ENCODE measurements around the gene MDM4.
A peak's percentile ranks its signal among the peaks of the same experiment; 100 is the strongest.
"Not testable (repeated sequence)": the region's sequence is repeated elsewhere in the genome, so short reads cannot be mapped to it uniquely, and the experiment has no call there.

Gene MDM4

DNA sequence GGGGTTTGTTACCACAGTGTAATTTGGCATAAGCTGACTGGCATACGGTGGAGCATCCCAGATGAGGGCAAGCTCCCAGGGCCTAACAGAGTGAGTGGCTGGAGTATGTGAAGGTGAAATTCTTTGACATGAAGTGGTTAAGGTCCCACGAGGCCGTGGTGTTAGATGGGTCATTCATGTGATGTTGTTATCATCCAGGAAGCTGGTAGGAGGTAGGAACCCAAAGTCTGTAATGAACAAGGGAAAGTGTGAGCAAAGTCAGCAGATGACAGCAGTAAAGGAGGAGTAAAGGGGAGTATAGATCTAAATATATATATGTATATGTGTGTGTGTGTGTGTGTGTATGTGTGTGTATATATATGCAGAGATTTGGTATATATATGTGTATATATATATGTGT, 47.6 kb downstream of the MDM4 start:
- no peak for DNase-seq

DNA sequence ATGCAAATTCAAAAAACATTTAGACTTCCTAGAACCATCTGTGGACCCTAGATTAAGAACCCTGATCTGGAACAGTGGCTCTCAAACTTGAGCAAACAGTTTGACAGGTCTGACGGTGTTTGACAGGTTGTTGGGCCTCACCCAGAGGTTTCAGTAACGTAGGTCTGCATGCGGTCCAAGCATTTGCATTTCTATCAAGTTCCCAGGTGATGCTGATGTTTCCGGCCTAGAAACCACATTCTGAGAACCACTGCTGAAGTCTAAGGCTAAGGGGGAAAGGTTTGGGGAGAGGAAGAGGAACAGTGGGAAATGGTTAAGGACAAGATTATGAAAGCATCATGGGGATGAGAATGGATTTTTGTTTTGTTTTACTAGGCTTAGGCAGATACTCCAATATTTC, 48.6 kb downstream of the MDM4 start:
- no peak for DNase-seq

DNA sequence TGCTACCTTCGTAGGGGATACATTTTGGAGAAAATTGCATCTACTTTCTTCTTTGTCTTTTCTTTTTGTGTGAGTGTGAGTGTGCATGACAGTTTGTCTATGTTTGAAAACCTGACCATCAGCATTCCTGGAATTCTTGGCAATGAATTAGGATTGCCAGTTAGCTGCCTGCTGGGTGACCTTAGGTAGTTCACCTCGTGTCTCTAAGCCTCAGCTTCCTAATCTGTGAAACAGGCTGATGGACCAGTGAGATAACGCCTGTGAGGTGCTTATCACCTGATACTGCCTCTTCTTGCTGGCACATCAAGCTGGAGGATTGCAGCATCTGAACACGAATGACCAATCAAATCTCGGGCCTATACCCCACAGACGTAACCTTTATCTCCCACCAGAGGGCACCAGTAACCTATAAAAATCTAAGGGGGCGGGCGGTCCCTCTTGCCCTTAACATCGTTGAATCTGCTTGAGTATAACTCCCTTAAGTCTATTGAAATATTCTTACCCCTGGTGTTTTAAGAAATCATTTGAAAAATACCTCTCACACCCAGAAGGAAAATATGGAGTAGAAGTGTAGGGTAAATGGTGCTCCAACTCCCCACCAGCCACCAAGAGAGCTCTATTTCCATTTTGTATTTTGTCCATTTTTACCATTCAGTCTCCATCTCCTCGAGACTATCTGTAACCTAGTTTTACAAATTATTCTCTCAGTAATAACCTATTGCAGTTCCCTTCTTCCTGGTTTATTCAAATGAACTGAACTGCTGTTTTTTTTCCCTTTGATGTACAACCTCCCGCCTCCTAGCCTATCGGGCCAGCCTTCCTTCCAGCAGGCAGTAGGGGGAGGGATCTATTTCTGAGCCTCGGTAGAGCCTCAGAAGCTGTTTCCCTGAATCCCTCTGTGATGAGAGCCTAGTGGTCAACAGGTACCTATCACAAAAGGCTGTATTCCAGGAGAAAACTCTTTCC, 49.7 kb downstream of the MDM4 start:
- DNase-seq = peak; percentile 78

DNA sequence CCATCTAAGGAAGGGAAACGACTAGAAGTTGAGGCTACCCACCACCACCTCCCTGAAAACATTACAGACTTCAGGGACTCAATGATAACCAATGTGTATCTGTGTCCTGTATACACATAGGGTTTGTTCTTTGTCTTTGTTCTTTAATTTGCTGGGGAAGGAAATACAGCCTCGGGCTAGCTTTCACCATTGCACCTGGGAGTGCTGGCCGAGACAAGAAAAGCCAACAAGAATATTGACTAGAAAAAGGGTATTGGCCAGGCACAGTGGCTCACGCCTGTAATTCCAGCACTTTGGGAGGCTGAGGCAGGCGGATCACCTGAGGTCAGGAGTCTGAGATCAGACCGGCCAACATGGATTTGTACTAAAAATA, 50.4 kb downstream of the MDM4 start:
- no peak for DNase-seq

DNA sequence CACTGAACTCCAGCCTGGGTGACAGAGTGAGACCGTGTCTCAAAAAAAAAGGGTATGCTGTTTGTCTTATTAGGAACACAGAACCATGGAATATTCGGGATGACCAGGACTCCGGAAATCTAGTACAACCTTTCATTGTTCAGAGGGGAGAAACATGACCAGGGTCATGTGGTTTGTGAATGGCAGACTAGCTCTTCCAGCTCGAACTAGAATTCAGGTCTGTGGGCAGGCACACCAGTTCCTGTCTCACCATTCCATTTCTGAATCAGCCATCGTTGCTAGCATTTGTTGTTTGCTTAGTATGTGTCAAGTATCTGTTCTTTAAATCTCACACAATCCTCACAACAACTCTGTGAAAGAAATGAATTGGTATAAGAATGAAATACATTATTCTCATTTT, 50.9 kb downstream of the MDM4 start:
- DNase-seq = no peak

DNA sequence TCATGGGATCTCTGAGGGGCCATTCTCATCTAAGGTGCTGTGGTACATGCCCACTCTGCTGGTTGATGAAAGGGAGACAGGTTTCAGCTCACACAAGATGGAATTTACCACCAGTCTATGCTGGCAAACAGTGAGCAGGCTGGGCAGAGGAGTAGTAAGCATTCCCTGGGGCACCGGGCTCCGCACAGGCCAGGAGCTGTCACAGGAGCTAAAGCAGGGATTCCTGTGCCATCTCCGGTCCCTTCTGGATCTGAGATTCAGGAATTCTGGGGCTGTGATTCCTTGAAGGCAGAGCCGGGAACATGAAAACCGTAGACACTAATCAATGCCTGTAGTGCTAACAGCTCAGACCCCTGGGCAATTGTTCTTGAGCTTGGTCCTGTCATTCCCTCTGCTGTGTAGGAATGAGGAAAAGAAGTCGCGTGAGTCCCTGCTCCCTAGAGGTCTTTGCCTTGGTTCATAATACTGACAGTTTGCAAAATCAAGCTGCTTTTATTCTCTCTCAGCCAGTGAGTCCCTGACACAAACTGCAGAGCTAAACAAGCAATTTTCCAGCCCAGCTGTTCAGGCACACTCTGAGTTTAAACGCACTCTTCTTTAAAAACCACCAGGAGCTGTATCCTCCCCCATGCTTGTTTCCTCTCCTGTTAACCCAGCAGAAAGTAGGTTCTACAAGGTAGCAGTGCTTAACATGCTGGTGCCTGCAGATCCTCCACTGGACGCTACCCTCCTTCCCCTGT, 52.5 kb downstream of the MDM4 start:
- no peak for DNase-seq

DNA sequence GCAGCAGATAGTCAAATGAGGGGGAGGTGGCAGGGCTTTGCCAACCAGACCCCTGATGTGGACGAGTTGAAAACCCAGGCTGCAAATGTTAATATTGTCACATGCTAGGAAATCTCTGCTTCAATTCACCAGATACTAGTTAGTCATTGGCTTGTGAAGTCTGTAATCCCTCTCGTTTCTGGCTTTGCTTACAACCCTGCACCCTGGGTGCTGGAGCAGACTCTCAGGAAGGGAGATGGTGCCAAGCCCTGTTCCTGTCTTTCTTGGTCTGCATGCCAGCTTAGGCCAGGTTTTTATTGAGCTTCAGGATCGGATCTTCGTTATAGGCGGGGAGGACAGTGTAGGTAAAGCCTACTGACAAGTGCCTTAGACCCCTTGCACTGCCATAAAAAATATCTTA, 53.3 kb downstream of the MDM4 start:
- peak; percentile 38 for DNase-seq

DNA sequence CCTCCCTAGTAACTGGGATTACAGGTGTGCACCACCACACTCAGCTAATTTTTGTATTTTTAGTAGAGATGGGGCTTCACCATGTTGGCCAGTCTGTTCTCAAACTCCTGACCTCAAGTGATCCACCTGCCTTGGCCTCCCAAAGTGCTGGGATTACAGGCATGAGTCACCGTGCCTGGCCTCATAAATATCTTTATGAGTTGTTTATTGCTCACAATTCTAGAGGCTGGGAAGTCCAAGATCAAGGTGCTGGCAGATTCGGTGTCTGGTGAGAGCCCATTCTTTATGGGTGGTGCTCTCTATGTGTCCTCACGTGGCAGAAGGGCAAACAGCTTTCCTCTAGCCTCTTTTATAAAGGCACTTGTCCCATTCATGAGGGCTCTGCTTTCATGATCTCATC, 53.8 kb downstream of the MDM4 start:
- DNase-seq = not testable (repeated sequence)

DNA sequence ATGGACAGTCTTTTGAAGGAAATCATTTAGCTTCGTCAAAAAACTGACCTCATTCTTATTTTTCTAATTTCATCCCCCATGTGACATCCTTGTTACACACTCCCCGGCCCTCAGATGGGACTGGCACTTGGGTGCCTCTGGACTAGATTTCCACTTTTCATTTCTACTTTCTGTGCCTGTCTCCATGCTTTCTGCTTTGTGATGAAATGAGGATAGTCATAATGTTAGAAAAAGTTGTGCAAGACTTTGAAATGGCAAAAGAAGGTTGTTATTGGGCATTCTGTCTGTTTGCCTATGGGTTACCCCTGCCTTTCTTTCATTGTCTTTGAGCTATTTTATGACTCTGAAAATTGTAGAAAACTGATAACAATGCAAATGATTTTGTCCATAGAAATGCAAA, 54.9 kb downstream of the MDM4 start:
- no peak for DNase-seq

DNA sequence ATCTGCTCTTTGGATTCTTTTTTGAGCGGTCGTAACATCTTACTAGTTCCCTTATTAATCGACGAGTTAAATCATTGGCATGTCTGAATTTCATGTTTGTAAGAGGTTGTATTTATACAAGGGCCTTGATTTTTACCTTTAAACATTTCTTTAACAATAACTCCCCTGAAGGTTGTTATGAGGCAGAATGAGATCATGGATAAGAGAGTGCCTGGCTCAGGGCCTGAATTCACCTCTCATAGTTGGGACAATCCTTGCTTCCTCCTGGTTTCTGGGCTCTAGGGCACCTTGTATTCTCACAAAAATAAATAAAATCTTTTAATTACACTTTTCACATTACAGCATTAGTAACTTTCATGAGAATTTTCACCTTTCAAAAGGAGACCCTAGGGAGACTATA, 55.4 kb downstream of the MDM4 start:
- no peak for DNase-seq

DNA sequence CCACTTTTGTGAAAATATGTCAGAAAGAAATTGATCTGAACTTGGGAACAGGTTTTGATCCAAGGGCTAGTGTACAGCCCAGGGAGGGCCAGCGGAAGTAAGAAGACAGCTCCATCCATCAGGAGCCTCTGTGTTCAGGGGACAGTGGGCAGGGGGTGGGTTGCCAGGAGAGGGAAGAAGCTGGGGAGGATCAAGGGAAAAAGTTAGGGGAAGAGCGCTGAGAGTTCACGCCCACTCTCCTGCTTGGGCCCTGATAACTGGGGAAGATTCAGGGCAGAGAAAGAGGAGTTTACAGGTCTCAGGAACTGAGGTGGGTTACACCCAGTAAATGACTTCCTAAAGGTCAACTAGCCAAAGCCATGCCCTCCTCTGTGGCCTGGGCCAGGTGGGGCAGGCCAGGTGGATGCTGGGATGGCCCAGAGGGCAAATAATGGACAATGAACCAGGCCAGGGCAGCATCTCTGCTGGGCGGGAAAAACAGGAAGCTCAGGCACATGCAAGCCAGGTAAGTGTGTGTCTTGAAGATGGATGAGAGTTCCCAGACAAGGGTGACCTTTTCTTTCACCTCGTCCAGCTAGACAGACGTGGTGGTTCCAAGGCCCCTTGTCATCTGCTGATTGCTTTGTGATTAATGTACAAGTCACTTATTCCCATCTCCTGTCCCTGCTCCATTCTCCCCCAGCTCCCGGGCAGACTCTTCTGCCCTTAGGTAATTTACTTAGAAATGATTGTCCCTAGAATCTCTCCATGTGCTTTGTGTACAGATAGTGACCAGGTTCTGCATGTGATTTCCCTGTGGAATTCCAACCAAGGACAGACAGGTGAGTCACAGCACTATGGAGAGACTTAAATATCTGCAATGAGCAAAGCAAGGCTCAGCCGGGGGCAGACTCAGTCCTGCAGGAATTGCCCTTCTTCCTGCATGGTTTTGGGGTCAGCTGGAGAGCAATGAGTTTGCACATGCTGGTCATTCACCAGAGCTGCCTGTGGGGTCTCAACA, 57.0 kb downstream of the MDM4 start:
- DNase-seq = no peak

DNA sequence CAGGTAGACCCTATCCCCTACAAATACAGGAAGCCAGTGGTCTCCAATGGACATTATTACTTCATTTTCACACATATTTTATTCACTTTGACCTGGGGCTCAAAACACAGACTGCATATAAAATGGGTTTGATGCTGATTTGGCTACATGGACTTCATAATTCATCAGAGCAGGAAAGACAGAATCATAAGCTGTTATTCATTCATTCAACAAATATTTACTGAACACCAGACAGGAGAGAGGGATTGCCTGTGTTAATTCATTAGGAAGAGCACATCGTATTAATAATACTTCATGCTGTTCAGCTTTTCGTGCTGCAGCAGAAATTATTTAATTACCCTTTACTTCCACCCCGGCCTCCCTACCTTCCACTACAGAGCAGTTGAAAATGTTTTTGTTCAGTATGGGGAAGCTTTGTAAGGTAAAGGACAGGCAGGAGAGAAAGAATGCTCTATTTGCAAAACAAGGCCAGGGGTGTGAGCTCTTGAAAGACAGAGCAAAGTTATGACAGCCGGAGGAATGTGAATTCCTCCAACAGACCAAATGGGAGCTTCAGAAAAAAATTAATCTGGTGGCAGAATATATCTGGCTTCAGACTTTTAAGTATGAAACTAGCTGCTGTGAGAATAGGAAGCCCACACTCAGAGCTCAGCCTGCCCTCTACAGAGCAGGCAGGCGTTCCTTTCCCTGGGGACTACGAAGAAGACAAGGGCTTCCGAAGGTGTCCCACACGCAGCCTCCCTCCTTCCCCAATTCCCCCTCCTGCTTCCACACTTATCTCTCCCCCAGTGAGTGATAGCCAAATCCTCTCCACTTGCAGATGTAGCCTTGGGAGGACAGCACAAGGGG, 58.0 kb downstream of the MDM4 start:
- no peak for DNase-seq

DNA sequence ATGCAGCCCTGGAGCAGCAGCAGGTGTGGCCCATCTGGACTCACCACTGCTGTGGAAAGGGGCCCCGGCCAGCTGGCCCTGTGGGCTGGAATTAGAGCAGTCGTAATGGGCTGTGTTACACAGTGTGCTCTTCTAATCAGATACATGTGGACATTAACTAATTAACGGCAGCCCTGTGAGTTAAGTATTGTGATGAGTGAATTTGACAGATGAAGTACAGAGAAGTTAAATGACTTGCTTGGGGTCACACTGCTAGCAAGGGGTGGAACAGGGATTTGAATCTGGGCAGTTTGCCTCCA, 58.6 kb downstream of the MDM4 start:
- no peak for DNase-seq

DNA sequence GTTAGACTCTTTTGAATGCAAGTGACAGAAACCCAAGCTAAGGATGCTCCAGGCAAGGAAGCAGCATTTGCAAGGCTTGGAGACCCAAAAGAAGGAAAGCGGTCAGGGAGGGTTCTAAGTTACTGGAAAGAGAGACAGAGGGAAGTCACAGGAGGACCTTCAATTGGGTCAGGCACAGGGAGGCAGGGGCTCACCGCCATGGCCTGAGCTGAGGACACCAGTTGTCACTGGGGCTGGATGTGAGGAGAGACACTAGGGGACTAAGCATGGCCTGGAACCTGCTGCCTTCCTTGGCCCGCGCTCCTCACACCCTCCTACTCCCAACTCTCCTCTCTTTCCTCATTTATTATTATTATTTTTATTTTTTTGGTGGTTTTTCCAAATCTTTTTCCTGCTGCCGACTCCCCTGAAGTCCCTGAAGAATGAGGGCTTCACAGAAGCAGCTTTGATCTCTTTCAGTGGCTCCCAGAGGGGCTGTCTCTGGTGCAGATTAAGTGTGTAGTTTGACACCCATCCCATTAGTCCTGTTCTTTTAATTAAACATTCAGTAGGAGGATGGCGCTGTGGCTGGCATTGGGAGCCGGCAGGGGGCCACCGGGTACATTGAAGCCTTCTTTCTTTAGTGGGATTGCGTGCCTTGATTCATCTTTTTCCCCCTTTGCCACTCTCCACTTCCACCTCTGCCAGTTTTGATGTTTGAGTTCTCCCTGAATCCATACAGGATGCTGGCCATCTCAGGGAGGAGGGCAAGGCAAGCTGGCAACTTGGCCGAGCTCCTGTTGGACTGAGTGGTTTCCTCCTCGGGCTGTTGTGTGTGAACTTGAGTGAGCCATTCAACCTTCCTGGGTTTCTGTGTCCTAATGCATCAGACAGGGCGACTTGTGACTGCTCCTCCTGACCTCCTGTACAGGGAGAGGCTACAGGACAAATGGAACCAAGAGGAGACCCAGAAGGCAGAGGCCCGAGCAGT, 59.3 kb downstream of the MDM4 start:
- no peak for DNase-seq

DNA sequence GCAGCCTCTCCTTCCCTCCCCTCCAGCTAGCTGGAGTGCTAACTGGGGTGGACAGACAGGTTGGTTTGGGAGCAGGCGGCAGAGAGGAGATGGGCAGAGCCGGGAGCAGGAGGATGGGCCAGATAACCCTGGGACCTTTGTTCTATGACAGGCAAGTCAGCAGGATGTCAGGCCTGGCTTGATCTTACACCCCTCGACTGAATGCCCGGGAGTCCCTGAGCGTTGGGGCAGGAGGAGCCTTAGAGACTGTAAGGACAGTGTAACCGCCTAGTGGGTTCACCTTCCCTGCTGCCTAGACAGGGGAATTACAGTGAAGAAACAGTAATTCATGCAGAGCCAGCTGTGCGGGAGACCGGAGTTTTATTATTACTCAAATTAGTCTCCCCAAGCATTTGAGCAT, 60.2 kb downstream of the MDM4 start:
- no peak for DNase-seq

DNA sequence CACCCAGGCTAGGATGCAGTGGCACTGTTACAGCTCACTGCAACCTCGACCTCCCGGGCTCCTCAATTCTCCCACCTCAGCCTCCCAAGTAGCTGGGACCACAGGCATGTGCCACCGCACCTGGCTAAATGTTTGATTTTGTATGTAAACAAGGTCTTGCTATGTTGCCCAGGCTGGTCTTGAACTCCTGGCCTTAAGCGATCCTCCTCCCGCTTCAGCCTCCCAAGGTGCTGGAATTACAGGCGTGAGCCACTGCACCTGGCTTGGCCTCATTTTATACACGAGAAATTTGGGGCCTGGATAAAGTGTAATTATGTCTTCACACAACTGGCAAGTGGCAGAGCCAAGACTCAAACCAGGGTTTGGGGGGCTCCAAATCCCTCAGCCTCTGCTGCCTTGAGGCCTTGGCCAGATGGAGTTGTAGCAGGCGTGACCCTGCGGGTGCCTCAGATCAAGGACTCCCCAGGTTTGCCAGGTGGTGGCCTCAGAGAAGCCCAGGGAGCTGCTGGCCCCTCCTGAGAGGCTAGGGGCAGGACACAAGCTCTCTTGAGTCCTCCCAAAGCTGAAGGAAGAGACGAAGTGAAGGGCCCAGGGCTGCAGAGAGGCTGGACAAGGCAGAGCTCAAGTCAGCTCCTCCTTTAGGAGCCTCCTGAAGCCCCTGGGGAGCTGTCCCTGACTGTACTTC, 61.7 kb downstream of the MDM4 start:
- DNase-seq = no peak

DNA sequence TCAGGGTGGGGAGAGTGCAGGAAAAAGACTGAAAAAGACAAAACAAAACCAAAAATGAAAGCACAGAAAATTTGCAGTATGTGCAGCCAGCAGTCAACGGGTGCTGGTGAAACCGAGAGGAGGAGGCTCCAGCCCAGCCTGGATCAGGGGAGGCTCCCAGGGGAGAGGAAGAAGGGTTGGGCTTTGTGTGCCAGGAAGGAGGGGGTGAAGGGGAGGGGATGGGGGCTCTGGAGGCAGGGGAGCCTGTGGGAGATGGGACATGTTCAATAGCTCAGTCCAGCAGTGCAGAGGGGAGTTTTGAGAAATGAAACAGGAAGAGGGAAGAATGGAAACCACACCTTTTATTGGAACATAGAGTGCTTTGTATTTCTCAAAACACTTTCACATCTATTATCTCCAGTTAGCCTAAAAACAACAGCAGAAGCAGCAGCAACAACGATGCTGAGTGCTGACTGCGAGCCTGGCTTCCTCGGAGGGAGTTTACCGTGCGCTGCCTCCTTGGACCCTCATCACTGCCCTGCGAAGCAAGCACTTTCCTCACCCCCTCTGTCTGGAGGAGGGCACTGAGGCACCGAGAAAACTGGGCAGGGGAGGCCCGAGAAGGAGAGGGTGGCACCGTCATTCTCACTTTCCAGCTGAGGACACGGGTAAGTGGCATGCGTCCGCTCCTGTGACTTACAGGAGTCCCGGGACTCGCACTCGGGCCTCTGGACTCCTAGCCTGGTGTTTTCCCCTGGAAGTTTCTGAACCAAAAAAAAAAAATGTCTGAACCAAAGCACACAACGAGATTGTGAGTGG, 62.9 kb downstream of the MDM4 start:
- DNase-seq = no peak

DNA sequence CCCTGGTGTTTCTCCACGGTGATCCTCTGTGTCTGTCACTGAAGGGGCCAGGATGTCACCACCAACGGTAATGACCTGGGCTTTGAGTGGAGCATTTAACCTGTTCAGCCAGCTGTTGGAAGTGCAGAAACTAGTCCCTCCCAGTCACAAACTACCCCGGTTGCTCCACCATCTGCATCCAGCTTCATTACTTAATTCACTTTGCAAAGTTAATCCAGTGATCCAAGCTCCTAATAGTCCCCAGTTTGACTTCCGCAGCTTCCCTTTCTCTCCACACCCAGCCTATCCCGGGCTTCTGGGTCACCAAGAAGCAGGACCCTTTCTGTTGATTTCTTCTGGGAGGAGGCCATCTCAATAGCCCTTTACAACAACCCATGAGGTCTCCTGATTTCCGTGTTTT, 63.5 kb downstream of the MDM4 start:
- no peak for DNase-seq

DNA sequence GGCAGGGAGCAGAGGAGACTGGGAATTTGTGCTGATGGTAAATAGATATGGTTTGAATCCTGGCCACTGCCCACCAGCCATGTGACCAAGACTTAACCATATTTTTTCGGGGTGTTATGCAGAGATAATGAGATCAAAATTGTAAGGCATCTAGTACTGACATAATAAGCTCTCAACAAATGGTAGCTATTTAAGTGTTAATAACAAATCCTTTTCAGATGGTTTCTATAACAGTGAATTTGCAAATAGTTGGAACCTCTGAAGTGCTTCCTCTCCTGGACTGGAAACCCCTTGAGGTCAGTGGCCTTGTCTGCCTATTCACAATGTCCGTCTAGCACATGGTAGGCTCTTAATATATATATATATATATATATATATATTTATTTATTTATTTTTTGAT, 64.7 kb downstream of the MDM4 start:
- no peak for DNase-seq

DNA sequence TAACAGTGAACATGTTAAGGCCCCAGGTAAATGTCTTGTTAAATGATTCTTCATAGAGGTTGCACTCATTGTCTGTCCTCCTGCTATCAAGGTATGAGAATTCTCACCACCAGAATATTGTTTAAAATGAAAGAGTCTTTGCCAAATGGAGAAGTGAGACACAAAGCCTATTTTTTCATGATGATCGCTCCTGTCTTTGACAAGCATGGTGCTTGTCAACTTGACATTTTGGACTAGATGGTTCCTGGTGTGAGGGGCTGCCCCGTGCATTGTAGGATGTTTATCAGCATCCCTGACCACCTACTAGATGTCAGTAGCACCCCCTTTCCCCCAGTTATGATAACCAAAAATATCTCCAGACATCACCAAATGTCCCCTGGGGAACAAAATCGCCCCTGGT, 65.6 kb downstream of the MDM4 start:
- no peak for DNase-seq

Data from NCI-H446 treated with DMSO at 0.1 percent for 48 hours (cell line).